Activated CD8-positive, alpha-beta memory T cell treated with anti-CD3 and anti-CD28 coated beads for 4 hours (primary cell): ENCODE data around the gene GJD3.
"Not testable (repeated sequence)": the region's sequence is repeated elsewhere in the genome, so short reads cannot be mapped to it uniquely, and the experiment has no call there.

Source experiments
- DNase-seq, 2 donors: peaks; one replicate each; pipeline ENCODE4 v3.0.0-alpha.2; 2020; ENCODE audit warnings: low read depth in 2 of 2

The GJD3 gene

GRCh38 chr17:40369923-40370322 is 5.4 kb upstream of the GJD3 start:
- DNase-seq: no peak

GRCh38 chr17:40367728-40368127 is 3.2 kb upstream of the GJD3 start:
- DNase-seq: not testable (repeated sequence)

DNA sequence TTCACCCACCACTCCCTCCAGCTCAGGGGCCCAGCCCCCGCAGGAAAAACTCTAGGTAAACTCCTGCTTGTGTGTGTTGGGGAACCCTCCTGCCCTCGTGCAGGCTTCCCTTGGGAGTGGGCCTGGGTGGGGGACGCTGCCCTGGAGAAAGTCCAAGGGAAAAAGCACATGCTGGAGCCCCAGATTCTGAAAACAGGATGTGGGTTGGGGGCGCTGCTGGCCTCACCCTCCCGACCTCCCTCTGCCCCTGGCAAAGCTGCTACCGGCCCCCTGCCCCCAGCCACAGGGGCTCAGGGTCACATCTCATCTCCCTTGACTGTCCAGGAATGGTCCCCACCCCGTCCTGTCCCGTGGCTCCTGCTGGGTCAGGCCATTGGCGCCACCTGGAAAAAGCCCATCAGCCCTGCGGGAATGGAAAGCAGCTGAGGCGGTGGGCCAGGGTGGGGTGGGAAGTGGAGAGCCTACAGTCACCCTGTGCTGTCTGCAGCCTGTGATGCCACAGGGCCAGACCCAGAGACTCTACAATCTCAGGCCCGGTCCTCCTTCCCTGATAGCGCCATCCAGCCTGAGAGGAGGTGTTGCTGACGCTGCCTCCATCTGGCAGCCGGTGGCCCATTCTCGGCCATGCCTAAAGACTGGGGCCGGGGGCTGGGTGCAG is 2.5 kb upstream of the GJD3 start:
- DNase-seq: no peak

DNA sequence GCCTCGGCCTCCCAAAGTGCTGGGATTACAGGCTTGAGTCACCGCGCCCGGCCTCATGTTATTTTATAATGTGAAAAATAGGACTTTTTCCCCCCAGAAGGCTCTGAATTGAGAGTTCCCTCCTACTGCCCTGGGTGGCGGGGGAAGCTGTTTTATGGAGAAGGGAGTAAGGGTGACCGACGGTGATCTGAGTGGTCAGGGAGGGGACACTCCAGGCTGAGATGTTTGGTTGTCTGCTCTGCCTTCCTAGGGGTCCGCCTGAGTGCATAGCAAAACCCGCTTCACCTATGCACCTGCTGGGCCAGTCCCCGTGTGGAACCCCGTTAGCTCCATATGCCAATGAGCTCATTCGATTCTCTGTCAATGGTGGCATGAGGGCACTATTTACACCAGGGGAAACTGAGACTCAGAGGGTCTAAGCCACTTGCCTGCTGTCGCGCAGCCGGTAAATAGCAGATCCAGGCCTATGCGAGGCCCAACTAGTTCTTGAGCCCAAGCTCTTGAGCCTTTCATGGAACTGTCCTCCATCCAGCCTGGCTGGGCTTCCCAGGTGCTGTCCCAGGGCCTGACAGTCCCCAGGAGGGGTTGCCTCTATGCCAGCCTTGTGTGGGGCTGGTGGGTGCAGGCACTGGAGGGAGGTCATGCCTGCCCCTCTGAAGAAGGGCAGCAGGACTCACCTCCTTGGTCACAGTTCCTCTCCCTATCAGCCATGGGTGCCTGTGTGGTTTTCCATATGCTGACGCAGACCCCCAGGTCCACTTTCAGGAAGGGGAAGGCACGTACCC is 1.7 kb upstream of the GJD3 start:
- DNase-seq: no peak

DNA sequence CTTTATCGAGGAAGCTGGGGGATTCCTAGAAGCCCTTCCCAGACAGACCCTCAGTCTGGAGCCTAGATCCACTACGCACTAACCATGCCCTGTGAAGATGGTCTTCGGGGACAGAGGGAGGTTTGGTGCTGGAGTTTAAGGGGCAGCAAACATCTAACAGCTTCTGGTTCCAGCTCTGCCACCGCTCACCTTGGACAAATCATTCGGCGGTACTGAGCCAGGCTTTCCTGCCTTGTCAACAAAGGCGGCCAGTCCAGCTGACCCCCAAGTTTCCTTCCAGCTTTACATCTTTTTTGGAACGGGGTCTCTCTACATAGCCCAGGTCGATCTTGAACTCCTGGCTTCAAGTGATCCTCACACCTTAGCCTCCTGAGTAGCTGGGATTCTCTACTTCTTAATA is 369 bp upstream of the GJD3 start:
- no peak for DNase-seq

GRCh38 chr17:40363111-40363827 is 1.3 kb downstream of the GJD3 start:
- no peak for DNase-seq

DNA sequence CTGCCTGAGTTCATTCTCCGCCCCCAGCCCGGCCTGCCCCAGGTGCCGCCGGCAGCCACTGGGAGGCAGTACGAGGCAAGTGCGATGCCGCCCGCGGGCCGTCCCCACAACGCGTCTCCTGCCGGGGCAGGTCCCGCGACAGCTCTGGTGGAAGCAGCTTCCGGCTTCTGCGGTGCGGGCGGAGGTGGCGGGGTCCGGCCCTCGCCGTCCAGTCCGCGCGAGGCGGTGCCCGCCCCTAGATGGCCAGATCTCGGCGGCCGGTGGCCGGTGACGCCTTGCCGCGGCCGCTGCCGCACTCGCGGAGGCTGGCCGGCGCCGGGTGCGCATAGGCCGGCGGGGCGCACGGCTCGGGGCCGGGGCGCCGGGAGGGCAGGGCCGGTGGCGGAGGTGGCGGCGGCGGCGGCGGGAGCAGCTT is 1.8 kb downstream of the GJD3 start:
- peak; percentile 49 to 53 for DNase-seq

DNA sequence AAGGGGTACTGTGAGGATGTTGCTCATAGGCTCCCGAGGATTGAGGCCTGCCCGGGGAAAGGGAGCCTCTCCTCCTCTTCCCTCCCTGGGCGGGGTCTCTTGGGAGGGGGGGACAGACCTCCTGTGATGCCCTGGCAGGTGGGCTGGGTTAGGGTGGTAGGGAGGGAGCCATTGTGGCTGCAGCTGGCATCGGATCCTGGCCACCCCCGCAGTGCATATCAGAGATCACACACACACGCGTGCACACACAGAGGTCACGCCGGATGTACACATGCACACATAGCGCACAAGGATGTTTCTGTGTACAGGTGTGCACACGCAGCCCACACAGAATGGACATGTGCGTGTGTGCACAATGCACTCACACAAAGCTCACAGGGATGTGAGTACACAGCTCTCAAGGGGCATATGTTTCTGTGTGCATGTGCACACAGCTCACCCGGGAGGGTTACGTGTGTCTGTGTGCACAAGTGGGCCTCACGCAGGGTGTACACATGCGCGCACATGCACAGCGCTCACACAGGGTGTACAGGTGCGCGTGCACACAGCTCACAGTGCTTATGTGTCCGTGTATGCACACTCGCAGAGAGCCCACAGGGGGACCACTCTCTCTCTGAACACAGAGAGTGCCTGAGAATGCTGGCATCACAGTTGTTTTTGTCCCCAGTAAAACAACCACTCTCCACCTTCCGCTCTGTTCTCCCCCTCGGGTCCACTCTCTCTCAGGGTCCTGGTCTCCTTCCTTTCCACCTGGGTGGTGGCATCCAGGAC is 2.4 kb downstream of the GJD3 start:
- DNase-seq: no peak

DNA sequence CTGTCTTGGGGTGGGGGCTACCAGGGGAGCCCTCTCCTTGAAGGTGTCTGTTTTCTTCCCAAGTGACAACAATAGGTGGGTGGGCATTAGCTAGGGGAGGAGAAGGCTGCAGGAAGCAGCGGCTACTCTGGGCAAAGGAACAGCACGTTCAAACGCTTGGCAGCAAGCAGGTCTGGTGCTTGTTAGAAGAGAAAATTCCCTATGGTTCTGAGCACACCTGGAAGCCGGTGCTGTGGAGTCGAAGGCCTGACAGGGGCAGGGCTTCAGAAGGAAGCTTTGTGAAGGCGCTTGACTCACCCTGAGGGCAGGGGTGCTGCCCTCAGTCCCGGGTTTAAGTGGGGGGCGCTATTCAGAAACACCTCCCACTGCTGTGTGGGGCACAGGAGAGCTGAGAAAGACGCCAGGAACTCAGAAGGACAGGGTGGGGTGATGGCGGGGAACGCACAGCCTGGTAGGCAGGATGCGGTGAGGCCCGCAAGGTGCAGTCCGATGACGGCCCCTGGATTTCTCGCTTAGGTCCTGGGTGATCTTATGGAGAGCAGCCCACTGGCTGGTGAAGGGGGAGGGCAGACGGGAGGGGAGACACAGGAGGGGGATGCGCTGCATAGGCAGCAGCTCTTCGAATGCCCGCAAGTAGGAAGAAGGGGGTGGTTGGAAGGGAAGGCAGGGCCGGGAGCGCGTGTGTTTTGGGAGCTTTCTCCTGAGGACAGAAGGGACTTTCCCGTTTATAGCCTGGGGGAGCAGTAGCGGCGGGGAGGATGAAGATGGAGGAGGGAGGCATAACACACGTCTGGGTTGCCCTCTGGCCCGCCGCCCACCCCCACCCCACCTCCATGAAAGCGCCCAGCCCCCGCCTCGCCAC is 3.2 kb downstream of the GJD3 start:
- DNase-seq: no peak

GRCh38 chr17:40360091-40360490 is 4.4 kb downstream of the GJD3 start:
- no peak for DNase-seq

DNA sequence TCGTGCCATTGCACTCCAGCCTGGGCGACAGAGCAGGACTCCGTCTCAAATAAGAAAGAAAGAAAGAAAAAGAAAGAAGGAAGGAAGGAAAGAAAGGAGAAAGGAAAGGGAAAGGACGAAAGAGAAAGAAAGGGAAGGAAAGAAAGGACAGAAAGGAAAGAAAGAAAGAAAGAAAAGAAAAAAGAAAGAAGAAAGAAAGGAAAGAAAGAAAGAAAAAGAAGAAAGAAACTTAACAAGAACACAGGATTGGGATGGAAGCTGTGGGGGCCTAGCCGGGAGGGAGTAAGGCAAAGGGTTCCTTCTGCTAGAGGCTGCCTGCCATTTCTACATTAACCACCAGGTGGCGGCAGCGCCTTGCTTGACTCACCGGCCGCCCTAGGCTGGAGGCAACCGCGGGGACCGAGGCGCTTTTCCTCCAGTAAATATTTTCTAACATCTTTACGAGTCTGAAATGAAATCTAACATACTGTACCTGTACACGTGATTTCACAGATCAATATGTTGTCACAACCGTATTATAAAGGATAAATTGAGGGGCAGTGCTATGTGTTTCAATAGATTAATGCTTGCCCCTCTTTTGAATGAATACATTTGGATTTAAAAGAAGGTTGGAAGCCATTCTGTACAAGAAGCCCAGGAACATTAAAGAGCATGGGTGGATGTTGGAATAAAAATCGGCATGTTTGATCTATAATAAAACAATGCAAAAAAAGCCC is 6.1 kb downstream of the GJD3 start:
- DNase-seq: peak; percentile 77 to 84

GRCh38 chr17:40356990-40357881 is 7.3 kb downstream of the GJD3 start:
- DNase-seq: no peak

DNA sequence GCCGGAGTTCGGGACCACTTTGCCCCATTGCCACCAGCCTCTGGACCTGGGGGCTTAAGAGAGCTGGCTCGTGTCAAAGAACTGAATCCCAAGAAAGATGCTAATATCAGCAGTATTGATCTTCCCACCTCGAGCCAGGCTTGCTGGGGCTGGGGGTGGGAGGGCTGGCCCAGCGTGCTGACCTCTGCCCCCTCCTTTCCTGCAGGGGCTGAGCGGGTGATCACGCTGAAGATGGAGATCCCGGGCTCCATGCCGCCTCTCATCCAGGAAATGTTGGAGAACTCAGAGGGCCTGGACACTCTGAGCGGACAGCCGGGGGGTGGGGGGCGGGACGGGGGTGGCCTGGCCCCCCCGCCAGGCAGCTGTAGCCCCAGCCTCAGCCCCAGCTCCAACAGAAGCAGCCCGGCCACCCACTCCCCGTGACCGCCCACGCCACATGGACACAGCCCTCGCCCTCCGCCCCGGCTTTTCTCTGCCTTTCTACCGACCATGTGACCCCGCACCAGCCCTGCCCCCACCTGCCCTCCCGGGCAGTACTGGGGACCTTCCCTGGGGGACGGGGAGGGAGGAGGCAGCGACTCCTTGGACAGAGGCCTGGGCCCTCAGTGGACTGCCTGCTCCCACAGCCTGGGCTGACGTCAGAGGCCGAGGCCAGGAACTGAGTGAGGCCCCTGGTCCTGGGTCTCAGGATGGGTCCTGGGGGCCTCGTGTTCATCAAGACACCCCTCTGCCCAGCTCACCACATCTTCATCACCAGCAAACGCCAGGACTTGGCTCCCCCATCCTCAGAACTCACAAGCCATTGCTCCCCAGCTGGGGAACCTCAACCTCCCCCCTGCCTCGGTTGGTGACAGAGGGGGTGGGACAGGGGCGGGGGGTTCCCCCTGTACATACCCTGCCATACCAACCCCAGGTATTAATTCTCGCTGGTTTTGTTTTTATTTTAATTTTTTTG is 8.5 kb downstream of the GJD3 start:
- no peak for DNase-seq

GRCh38 chr17:40355123-40355803 is 9.3 kb downstream of the GJD3 start:
- peak; percentile 48 to 60 for DNase-seq

DNA sequence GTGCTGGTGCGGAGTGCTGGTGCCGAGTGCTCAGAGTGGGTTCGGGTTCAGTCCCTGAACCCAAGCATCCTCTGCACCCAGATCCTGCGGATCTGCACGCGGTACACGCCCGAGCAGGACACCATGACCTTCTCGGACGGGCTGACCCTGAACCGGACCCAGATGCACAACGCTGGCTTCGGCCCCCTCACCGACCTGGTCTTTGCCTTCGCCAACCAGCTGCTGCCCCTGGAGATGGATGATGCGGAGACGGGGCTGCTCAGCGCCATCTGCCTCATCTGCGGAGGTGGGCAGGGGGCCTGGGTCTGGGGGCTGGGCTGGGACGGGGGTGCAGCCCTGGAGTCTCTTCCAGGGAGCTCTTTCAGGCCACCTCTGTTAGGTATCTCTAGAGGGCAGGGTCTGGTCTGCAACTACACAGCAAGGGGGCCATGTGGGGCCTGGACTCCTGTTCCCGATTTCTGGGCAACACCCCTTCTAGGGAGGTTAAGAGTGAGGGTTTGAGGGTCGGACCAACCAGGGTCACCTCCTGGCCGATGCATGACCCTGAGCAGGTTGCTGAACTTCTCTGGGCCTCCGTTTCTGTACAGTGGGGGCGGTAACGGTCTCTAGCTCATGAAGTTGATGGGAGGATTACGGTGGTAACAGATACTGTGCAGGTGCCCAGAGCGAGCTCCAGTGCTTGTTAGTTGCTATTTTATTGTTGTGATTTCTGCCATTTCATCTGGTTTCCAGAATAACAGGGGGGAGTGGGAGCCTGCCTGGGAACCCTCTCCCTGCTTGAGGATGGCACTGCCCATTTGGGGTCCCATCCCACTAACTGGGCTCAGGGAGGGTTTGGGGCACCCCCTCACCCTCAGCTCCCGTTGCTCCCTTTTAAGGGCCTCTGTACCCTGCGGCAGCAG is 10.1 kb downstream of the GJD3 start:
- DNase-seq: no peak

- DNase-seq: no peak
These were observed 11.7 kb downstream of the GJD3 start for GRCh38 chr17:40352779-40353394.
